K562 (cell line): ENCODE measurements around the gene PRKAG2. TPM values are rescaled to one million over a fixed set of nuclear protein-coding genes. Genes with fewer than 3 reads are reported as not detected.

Experiments
- BHLHE40 ChIP-seq: IDR thresholded peaks from 2 replicates; pipeline ENCODE4 v1.6.1; 2011; ENCODE audit warnings: low read length, improper control_type of control experiment
- REST ChIP-seq, 2 experiments: fragments of 450-650 bp; formaldehyde crosslinking in 1 of 2; IDR thresholded peaks; 2 replicates each; pipeline versions ENCODE4 v1.4.0 to v1.6.1; 2014 to 2020; ENCODE audit warnings: mild to moderate bottlenecking in 2 of 2, borderline replicate concordance in 1 of 2, low read depth in 1 of 2
- SOX6 ChIP-seq: fragments of 450-650 bp; IDR thresholded peaks from 2 replicates; pipeline ENCODE4 v1.6.1; 2014; ENCODE audit warnings: mild to moderate bottlenecking
- TCFL5 ChIP-seq: fragments of 250-450 bp; sonication (Bioruptor Pico); conservative IDR thresholded peaks from 2 replicates; pipeline ENCODE4 v1.6.1; 2021; ENCODE audit warnings: mild to moderate bottlenecking, moderate library complexity, matching md5 sums
- USF1 ChIP-seq: sonication (generic); formaldehyde crosslinking; IDR thresholded peaks from 2 replicates; pipeline ENCODE4 v1.9.0; 2022; ENCODE audit warnings: mild to moderate bottlenecking, missing genetic modification reagents
- XRCC5 ChIP-seq: fragments of 200-400 bp; formaldehyde crosslinking; IDR thresholded peaks from 2 replicates; pipeline ENCODE4 v1.6.1; 2017; ENCODE audit warnings: low read depth, mild to moderate bottlenecking, low read length
- polyA plus RNA-seq, 8 experiments: library from polyadenylated mRNA; depleted of rRNA in 4 of 8; stranded (reverse) in 5 of 8; unstranded in 3 of 8; fragments of >200 nt; fragmentation: Nextera tagmentation in 2 of 8; fragmentation: Illumina TruSeq in 1 of 8; extraction: Ambion mirVana in 2 of 8; extraction: Trizol in 1 of 8; gene quantifications; 2 replicates each; pipeline versions ENCODE4 v1.2.1 to v1.2.3, GENCODE V29; 2011 to 2014; ENCODE audit warnings: inconsistent platforms in 1 of 8, missing spikeins in 1 of 8
- total RNA-seq, 7 experiments: library from RNA; depleted of rRNA in 6 of 7; stranded (reverse); fragments of >200 nt in 6 of 7; fragmentation: Illumina TruSeq in 2 of 7; extraction: Trizol in 2 of 7; gene quantifications; 2 replicates each; pipeline versions ENCODE4 v1.2.1 to v1.2.3, GENCODE V29; 2011 to 2021; ENCODE audit warnings: low replicate concordance in 1 of 7

Gene PRKAG2
- total and polyA plus RNA-seq, 9 of the 15 experiments (the other 6 are each of a cell fraction or from before 2014, with no cell fraction given), result 0.99 to 5.6 (median 3.3) TPM

- TF ChIP-seq USF1 (CRISPR knock-in tag) (no peak), XRCC5 (no peak), TCFL5 (CRISPR knock-in tag) (no peak), REST (IDR thresholded peaks at IDR 0.05; ENCODE audit: borderline replicate concordance) (no peak), REST (CRISPR knock-in tag; IDR thresholded peaks at IDR 0.05; ENCODE audit: low read depth) (no peak), SOX6 (no peak), BHLHE40 (no peak)
- TF ChIP-seq, all 486 proteins: peak for 0
Observed at GRCh38 chr7:151682831-151683614, 193.9 kb downstream of the PRKAG2 start (continued).
